Mesenchymal stem cell (in vitro differentiated cells and primary cell): ENCODE measurements around the gene CDRT15.
"Not testable (repeated sequence)": the region's sequence is repeated elsewhere in the genome, so short reads cannot be mapped to it uniquely, and the experiment has no call there.

ENCODE experiments used
- DNase-seq: peaks from one replicate; pipeline ENCODE4 v3.0.0-alpha.2; 2013
- H2AFZ ChIP-seq: one replicate; pipeline ENCODE4 v1.6.1; 2013; ENCODE audit warnings: low read depth, mild to moderate bottlenecking, control low read depth, inconsistent platforms, low read length, moderate library complexity
- H2AK5ac ChIP-seq: 2 replicates; pipeline ENCODE4 v1.6.1; 2013; ENCODE audit warnings: low read length, moderate library complexity, mild to moderate bottlenecking, inconsistent platforms; ENCODE audit not compliant: severe bottlenecking
- H2BK120ac ChIP-seq: one replicate; pipeline ENCODE4 v1.6.1; 2013; ENCODE audit warnings: low read depth, mild to moderate bottlenecking, inconsistent platforms, low read length, moderate library complexity
- H2BK12ac ChIP-seq, 2 experiments: one replicate each; pipeline ENCODE4 v1.6.1; 2013; ENCODE audit warnings: inconsistent platforms in 2 of 2, low read length in 2 of 2, mild to moderate bottlenecking in 2 of 2, moderate library complexity in 2 of 2, control low read depth in 1 of 2
- H2BK15ac ChIP-seq: one replicate; pipeline ENCODE4 v1.6.1; 2013; ENCODE audit warnings: mild to moderate bottlenecking, low read depth, inconsistent platforms; ENCODE audit not compliant: poor library complexity, severe bottlenecking
- H2BK5ac ChIP-seq: 2 replicates; pipeline ENCODE4 v1.6.1; 2013; ENCODE audit warnings: low read depth, mild to moderate bottlenecking, low read length, control low read depth, inconsistent platforms; ENCODE audit not compliant: poor library complexity, severe bottlenecking
- H3K14ac ChIP-seq, 2 experiments: one replicate each; pipeline ENCODE4 v1.6.1; 2013; ENCODE audit warnings: inconsistent platforms in 2 of 2, low read length in 2 of 2, control low read depth in 1 of 2, mild to moderate bottlenecking in 1 of 2, moderate library complexity in 1 of 2
- H3K18ac ChIP-seq, 2 experiments: one replicate each; pipeline ENCODE4 v1.6.1; 2013; ENCODE audit warnings: inconsistent platforms in 2 of 2, low read length in 2 of 2, control low read depth in 1 of 2, low read depth in 1 of 2, mild to moderate bottlenecking in 1 of 2
- H3K23ac ChIP-seq, 2 experiments: one replicate each; pipeline ENCODE4 v1.6.1; 2013; ENCODE audit warnings: inconsistent platforms in 2 of 2, low read length in 2 of 2, mild to moderate bottlenecking in 2 of 2, moderate library complexity in 2 of 2, control low read depth in 1 of 2
- H3K27ac ChIP-seq: 2 replicates; pipeline ENCODE4 v1.5.1; 2013; ENCODE audit warnings: mild to moderate bottlenecking, moderate library complexity, low read length, control low read depth, inconsistent platforms; ENCODE audit not compliant: poor library complexity, severe bottlenecking
- H3K27me3 ChIP-seq, 2 experiments: 2 replicates each; pipeline versions ENCODE4 v1.6.1 to v1.7.0; 2013; ENCODE audit warnings: low read length in 2 of 2, mild to moderate bottlenecking in 2 of 2, moderate library complexity in 2 of 2, control low read depth in 1 of 2, inconsistent platforms in 1 of 2; ENCODE audit not compliant: control insufficient read depth in 1 of 2, insufficient read depth in 1 of 2
- H3K36me3 ChIP-seq, 2 experiments: 2 replicates each; pipeline versions ENCODE4 v1.6.1 to v1.7.0; 2013; ENCODE audit warnings: low read length in 2 of 2, control low read depth in 1 of 2, inconsistent platforms in 1 of 2, low read depth in 1 of 2, mild to moderate bottlenecking in 1 of 2; ENCODE audit not compliant: insufficient read depth in 2 of 2, control insufficient read depth in 1 of 2
- H3K4ac ChIP-seq, 2 experiments: one replicate each; pipeline ENCODE4 v1.6.1; 2013; ENCODE audit warnings: inconsistent platforms in 2 of 2, low read length in 2 of 2, mild to moderate bottlenecking in 2 of 2, moderate library complexity in 2 of 2, control low read depth in 1 of 2, low read depth in 1 of 2
- H3K4me1 ChIP-seq: 2 replicates; pipeline ENCODE4 v1.6.1; 2013; ENCODE audit warnings: low read depth, low read length, control low read depth; ENCODE audit not compliant: control insufficient read depth, insufficient read depth
- H3K4me2 ChIP-seq: 2 replicates; pipeline ENCODE4 v1.6.1; 2013; ENCODE audit warnings: low read length, mild to moderate bottlenecking, inconsistent platforms; ENCODE audit not compliant: poor library complexity, severe bottlenecking
- H3K4me3 ChIP-seq, 2 experiments: 2 replicates each; pipeline versions ENCODE4 v1.5.1 to v1.7.0; 2013; ENCODE audit warnings: low read length in 2 of 2, mild to moderate bottlenecking in 2 of 2, control low read depth in 1 of 2, low read depth in 1 of 2; ENCODE audit not compliant: insufficient read depth in 1 of 2
- H3K79me1 ChIP-seq: replicated peaks from 2 replicates; pipeline ENCODE4 v1.6.1; 2013; ENCODE audit warnings: mild to moderate bottlenecking, control low read depth, low read length, inconsistent platforms; ENCODE audit not compliant: poor library complexity, severe bottlenecking
- H3K9ac ChIP-seq: 2 replicates; pipeline ENCODE4 v1.7.0; 2013; ENCODE audit warnings: mild to moderate bottlenecking, low read length, moderate library complexity
- H3K9me3 ChIP-seq: 2 replicates; pipeline ENCODE4 v1.7.0; 2013; ENCODE audit warnings: mild to moderate bottlenecking, low read length; ENCODE audit not compliant: control insufficient read depth
- H4K8ac ChIP-seq: one replicate; pipeline ENCODE4 v1.6.1; 2013; ENCODE audit warnings: inconsistent platforms, mild to moderate bottlenecking, low read length, moderate library complexity
- H4K91ac ChIP-seq: one replicate; pipeline ENCODE4 v1.6.1; 2013; ENCODE audit warnings: mild to moderate bottlenecking, low read length, inconsistent platforms
- WGBS: methylation state at CpG from one replicate; pipeline ENCODE4 v1.1.7; 2013; ENCODE audit warnings: mixed read lengths; 5-methylcytosine and 5-hydroxymethylcytosine counted together

The CDRT15 gene

DNA sequence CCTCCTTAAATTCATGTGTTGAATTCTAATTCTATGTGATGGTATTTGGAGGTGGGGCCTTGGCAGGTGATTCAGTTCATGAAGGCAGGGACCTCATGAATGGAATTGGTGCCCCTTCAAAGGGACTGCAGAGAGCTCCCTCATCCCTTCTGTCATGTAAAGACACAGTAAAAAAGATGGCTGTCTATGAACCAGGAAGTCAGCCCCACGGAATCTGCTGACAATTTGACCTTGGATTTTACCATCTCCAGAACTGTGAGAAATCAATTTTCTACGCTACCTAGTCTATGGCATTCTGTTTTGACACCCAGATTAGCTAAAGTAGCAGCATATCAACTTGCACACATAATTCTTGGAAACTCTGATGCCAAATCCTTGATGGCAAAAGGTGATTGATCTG is 1.6 kb downstream of the CDRT15 start:
- H3K4me2 ChIP-seq = not testable (repeated sequence)

DNA sequence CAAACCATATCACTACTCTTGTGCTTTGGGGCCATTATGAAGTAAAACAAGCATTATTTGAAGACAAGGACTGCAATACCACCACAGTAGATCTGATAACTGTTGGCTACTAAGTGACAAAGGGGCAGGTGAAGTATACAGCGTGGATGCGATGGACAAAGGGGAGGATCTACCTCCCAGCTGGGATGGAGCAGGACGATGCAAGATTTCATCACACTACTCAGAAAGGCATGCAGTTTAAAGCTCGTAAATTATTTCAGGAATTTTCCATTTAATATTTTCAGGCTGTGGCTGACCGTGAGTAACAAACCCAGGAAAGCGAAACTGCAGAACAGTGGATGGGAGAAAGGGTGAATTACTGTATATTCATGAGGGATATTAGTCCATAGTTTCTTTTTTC is 5.5 kb downstream of the CDRT15 start:
- not testable (repeated sequence) for H3K27me3 ChIP-seq, H2AFZ ChIP-seq, H4K91ac ChIP-seq, H3K23ac ChIP-seq, H3K9ac ChIP-seq, H3K4ac ChIP-seq, H2AK5ac ChIP-seq, H3K18ac ChIP-seq, H3K4me1 ChIP-seq, H4K8ac ChIP-seq, H3K14ac ChIP-seq, H3K27ac ChIP-seq, H2BK12ac ChIP-seq, H3K36me3 ChIP-seq, H2BK120ac ChIP-seq, H3K79me1 ChIP-seq, H3K4me3 ChIP-seq, H3K9me3 ChIP-seq, H3K4me2 ChIP-seq, H2BK15ac ChIP-seq, H2BK5ac ChIP-seq
- WGBS = 100% methylated on average over 2 of the region's 6 CpGs
- peak; percentile 8 for DNase-seq

More for the DNA sequence above, 1.6 kb downstream of the CDRT15 start:
- not testable (repeated sequence) for H2AFZ ChIP-seq, H3K18ac ChIP-seq, H3K9ac ChIP-seq, DNase-seq, H3K4ac ChIP-seq, H4K91ac ChIP-seq, H3K36me3 ChIP-seq, H3K27ac ChIP-seq, H3K4me1 ChIP-seq, H3K9me3 ChIP-seq, H4K8ac ChIP-seq, H2BK120ac ChIP-seq, H3K79me1 ChIP-seq, H2BK12ac ChIP-seq, H3K4me3 ChIP-seq, H2AK5ac ChIP-seq, H3K27me3 ChIP-seq, H2BK15ac ChIP-seq, H3K23ac ChIP-seq, H3K14ac ChIP-seq, H2BK5ac ChIP-seq
- 95% methylated on average over 2 of the region's 2 CpGs for WGBS

DNA sequence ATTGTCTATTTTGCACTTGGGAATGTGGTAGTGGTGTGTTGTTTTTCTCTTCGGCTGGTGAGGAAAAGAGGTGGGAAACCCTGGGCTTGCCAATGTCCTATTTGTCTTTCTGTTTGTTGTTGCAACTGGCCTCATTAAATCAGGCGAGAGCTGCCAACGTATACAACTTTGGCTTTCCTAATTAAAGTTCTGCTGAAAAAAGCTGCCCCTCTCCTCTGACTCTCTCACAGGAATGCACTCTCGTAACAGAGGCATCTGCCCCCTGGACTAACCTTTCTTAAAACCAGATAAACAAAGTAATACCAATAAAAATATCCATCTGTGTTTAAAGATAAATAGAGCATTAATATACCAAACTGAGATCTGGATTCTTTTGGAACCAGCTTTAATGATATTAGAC is 7.8 kb downstream of the CDRT15 start:
- H3K4me3 ChIP-seq = no peak overlapping the region
- no peak overlapping the region for H2BK120ac ChIP-seq
- no peak overlapping the region for H3K18ac ChIP-seq
- no peaks in the 10 kb centered on the region for H3K9me3 ChIP-seq
- H2BK15ac ChIP-seq = no peak overlapping the region
- no peak overlapping the region for H3K4ac ChIP-seq
- peak; percentile 13 for DNase-seq
- no peaks in the 10 kb centered on the region for H3K4me1 ChIP-seq
- no peak overlapping the region for H3K4me2 ChIP-seq
- H3K27me3 ChIP-seq = no peaks in the 10 kb centered on the region
- H3K36me3 ChIP-seq = no peaks in the 10 kb centered on the region
- H3K79me1 ChIP-seq = no peaks in the 10 kb centered on the region
- no peak overlapping the region for H3K14ac ChIP-seq
- WGBS = 57% methylated on average over 4 of the region's 4 CpGs
- no peak overlapping the region for H3K23ac ChIP-seq
- no peak overlapping the region for H3K27ac ChIP-seq
- no peak overlapping the region for H2BK12ac ChIP-seq
- H3K9ac ChIP-seq = no peak overlapping the region
- H2BK5ac ChIP-seq = no peak overlapping the region
- no peak overlapping the region for H2AFZ ChIP-seq
- no peak overlapping the region for H2AK5ac ChIP-seq
- H4K91ac ChIP-seq = no peak overlapping the region
- no peak overlapping the region for H4K8ac ChIP-seq

DNA sequence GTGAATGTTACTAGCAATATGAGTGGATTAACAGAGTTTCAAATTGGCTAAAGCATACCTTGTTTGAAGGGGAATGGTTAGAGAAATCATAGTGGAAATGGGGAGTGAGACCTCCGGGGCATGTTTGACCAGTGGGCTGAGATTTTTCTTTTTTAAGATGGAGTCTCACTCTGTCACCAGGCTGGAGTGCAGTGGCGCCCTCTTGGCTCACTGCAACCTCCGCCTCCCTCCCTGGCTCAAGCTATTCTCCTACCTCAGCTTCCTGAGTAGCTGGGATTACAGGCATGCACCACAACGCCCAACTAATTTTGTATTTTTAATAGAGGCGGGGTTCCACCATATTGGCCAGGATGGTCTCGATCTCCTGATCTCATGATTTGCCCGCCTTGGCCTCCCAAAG is 9.6 kb downstream of the CDRT15 start:
- no peak overlapping the region for H2BK120ac ChIP-seq
- no peak overlapping the region for H3K4me3 ChIP-seq
- no peaks in the 10 kb centered on the region for H3K79me1 ChIP-seq
- H2BK15ac ChIP-seq = no peak overlapping the region
- no peak overlapping the region for H3K23ac ChIP-seq
- H2AFZ ChIP-seq = no peak overlapping the region
- H3K4me1 ChIP-seq = no peaks in the 10 kb centered on the region
- H2AK5ac ChIP-seq = no peak overlapping the region
- H3K36me3 ChIP-seq = no peaks in the 10 kb centered on the region
- no peak overlapping the region for H2BK5ac ChIP-seq
- no peak overlapping the region for H3K18ac ChIP-seq
- H3K4ac ChIP-seq = no peak overlapping the region
- H3K4me2 ChIP-seq = no peak overlapping the region
- no peak overlapping the region for H4K91ac ChIP-seq
- no peak overlapping the region for H3K14ac ChIP-seq
- H3K27me3 ChIP-seq = no peaks in the 10 kb centered on the region
- 96% methylated on average over 7 of the region's 7 CpGs for WGBS
- H2BK12ac ChIP-seq = no peak overlapping the region
- H4K8ac ChIP-seq = no peak overlapping the region
- no peak for DNase-seq
- H3K9me3 ChIP-seq = no peaks in the 10 kb centered on the region
- H3K27ac ChIP-seq = no peak overlapping the region
- no peak overlapping the region for H3K9ac ChIP-seq
